ENCODE measurements around the gene ATF3.

DNA sequence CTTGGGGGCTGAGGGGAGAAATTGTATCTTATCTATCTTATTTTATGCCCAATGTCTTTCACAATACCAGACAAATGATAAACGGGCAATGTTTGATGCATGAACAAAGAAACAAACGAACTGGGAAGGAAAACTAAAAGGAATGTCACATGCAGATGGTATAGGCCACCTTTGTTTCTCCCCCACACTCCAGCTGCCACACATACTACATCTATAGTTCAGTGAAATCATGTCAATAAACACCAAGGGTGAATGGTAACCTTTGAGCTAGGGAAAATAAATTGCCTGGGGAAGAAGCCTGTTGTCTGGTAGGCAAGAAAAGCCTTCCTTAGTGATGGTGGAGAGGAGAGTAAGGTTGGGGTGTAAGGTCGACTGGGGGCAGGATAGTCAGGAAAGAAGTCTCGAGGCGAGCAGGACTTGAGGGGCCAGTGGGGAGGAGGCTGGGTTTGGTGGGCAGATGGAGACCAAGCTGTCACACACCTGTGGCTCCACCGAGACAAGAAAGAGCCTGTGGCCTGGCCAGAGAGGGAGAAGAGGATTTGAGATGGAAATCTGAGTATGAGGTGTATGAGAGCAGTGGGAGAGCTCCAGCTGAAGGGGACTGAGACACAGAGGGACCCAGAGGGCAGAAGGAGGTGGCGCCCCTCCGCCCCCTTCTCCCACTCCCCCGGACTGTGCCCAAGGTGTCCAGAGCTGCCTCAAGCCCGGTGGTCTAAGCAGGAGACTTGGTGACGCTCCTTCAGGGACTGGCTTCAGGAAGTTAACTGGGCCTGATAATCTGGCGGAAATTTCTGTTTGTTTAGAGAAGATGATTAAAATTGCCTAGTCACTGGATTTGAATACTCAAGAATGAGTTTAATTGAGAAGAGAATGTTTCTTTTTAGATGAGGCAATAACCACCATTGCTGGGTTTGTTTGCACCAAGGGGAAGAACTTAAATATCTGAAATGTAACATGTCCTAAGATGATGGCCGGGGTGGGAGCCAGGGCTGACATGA, 37.3 kb downstream of the ATF3 start:
- TF ChIP-seq, protein P1, sequence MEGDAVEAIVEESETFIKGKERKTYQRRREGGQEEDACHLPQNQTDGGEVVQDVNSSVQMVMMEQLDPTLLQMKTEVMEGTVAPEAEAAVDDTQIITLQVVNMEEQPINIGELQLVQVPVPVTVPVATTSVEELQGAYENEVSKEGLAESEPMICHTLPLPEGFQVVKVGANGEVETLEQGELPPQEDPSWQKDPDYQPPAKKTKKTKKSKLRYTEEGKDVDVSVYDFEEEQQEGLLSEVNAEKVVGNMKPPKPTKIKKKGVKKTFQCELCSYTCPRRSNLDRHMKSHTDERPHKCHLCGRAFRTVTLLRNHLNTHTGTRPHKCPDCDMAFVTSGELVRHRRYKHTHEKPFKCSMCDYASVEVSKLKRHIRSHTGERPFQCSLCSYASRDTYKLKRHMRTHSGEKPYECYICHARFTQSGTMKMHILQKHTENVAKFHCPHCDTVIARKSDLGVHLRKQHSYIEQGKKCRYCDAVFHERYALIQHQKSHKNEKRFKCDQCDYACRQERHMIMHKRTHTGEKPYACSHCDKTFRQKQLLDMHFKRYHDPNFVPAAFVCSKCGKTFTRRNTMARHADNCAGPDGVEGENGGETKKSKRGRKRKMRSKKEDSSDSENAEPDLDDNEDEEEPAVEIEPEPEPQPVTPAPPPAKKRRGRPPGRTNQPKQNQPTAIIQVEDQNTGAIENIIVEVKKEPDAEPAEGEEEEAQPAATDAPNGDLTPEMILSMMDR (conservative IDR thresholded peaks at IDR 0.05; ENCODE audit: low read depth, low read length), result no peak
- no peak for TF ChIP-seq EZH2phosphoT487 (IDR thresholded peaks at IDR 0.05; ENCODE audit: borderline replicate concordance, low read length)
- no peak for TF ChIP-seq EZH2 (IDR thresholded peaks at IDR 0.05; ENCODE audit: low read length, unreplicated experiment)

Measured in PC-3 (cell line).